Midbrain (tissue), 1 donor: ENCODE results near the gene TNIP2.

Experiments
- DNase-seq: peaks from one replicate; lab custom pipeline; 2025; lab: John Stamatoyannopoulos, UW

The TNIP2 gene

GRCh38 chr4:2755821-2756690, at the start of gene TNIP2:
Gene TNIP2, minus strand, starts transcription at chr4:2756336. Its CDS starts 47 bp downstream, at chr4:2756289.
- DNase-seq, result peak; percentile 58

- DNase-seq, result no peak
Measured at GRCh38 chr4:2804973-2805501, 48.9 kb upstream of the TNIP2 start.

- DNase-seq, result no peak
Measured at GRCh38 chr4:2804449-2804972, 48.4 kb upstream of the TNIP2 start.

- DNase-seq, result no peak
Measured at GRCh38 chr4:2803624-2804448, 47.7 kb upstream of the TNIP2 start.

GRCh38 chr4:2802618-2803531, 46.7 kb upstream of the TNIP2 start:
- DNase-seq, result no peak

GRCh38 chr4:2800691-2801596, 44.8 kb upstream of the TNIP2 start:
- peak; percentile 84 for DNase-seq

- no peak for DNase-seq
Measured at GRCh38 chr4:2799971-2800690, 44.0 kb upstream of the TNIP2 start.

GRCh38 chr4:2799224-2799911, 43.2 kb upstream of the TNIP2 start:
- no peak for DNase-seq

GRCh38 chr4:2798399-2799223, 42.5 kb upstream of the TNIP2 start:
- no peak for DNase-seq

- no peak for DNase-seq
Measured at GRCh38 chr4:2797545-2798305, 41.6 kb upstream of the TNIP2 start.

GRCh38 chr4:2796849-2797544, 40.9 kb upstream of the TNIP2 start:
- no peak for DNase-seq

GRCh38 chr4:2795893-2796848, 40.0 kb upstream of the TNIP2 start:
- DNase-seq, result no peak

- no peak for DNase-seq
Measured at GRCh38 chr4:2795300-2795892, 39.3 kb upstream of the TNIP2 start.

GRCh38 chr4:2794486-2795299, 38.6 kb upstream of the TNIP2 start:
- peak; percentile 24 for DNase-seq
